T-helper 1 cell (primary cell): ENCODE measurements around the gene GPX3.

ENCODE experiments used
- DNase-seq, 5 donors: peaks; one replicate each; pipeline ENCODE4 v3.0.0-alpha.2; 2012 to 2020

The GPX3 gene

GRCh38 chr5:151014680-151015343 is 5.6 kb upstream of the GPX3 start:
- no peak for DNase-seq

DNA sequence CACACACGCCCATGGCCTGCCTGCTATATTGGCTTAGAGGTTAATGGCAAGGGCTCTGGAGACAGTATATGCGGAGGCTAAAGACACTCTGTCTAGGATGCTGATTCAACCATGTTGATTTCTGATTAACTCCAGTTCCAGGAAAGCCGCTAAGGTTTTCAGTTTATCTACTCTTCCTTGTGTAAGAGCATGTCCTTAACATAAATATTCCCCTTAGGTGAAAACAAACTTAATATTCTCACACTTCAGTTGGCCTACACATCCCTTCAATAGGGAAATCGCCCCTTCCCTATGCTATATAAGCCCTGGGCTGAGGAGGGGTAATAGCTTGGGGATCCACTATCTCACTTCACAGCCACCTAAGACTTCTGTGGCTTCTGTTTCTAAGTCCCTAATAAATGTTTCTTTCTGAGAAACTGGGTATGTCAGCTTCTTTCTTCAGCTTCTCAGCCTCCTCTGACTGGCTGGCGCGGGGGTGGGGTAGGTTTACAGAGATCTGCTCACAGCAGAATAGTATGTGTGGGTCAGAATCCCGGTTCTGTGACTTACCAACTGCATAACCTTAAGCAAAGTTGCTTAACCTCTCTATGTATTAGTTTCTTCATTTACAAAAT is 4.3 kb upstream of the GPX3 start:
- DNase-seq: no peak

DNA sequence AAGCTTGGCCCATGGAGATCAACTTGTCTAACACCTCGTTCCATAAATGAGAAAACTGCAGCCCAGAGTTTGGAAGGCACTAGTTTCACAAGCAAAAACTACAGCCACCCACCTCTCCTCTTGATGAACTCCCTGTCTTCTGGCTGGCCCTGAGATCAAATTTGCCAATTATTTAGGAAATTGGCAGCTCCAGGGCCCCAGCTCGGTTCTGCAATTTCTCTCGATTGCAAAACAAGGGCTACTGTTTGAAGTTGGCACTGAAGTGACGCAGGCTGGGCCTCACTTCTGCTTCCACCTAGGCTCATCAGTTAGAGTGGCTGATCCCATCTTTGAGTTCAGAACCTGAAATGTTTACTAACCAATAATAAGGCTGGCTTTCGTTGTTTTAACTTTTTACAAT is 3.7 kb upstream of the GPX3 start:
- no peak for DNase-seq

- DNase-seq: no peak
Observed at GRCh38 chr5:151017897-151018296, 2.5 kb upstream of the GPX3 start.

DNA sequence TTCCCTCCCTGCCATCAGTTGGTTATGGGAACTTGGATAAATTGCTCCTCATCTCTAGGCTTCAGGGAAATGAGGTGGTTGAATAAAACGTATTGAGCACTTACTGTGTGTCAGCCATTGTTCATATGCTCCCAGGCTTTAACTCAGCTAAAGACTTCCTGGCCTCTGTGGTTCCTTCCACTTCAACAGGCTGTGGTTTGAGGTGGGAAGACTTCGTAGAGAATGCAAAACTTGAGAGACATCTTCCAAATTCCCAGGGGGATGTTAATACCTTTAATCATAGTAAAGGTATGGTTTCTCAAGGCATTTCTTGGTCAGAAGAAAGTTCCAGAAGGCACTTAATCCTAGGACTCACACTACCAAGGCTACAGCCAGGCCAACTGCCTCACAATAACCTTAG is 1.5 kb upstream of the GPX3 start:
- no peak for DNase-seq

DNA sequence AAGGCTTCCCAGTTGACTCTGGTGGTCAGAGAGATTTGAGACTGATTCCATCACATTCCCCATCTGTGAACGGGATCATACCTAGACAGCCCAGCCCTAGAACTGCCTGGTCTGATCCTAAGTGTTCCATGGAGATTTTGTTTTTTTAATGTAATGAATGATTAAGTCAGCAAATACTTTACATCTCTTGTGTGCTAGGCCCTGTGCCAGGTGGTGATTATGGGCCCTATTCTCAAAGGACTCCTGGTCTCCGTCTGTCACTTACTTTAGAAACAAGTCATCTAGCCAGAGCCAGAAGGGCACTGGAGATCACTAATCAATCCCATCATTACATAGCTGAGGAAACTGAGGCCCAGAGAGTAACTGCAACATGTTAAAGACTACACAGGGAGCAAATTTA is 1.1 kb upstream of the GPX3 start:
- no peak for DNase-seq

DNA sequence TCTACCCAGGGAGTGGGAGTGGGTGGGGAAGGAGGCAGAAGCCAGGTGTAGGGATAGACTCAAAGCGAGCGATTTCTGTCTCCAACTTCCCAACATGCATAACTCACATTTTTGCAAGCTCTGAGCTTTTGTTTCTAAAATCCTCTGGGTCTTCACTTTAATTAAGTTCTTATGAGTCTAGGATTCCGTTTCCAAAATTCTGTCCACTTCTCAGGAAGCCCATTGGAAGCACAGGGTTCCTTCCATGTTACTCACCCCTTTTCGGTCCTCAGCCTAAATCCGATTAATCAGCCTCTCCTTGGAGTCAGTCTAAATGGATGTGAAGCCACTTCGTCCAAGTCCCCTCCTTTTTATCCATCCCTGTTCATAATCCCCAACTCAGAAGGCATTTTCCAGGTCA is 1.4 kb downstream of the GPX3 start:
- DNase-seq: no peak

- no peak for DNase-seq
Observed at GRCh38 chr5:151022511-151023018, 2.2 kb downstream of the GPX3 start.

DNA sequence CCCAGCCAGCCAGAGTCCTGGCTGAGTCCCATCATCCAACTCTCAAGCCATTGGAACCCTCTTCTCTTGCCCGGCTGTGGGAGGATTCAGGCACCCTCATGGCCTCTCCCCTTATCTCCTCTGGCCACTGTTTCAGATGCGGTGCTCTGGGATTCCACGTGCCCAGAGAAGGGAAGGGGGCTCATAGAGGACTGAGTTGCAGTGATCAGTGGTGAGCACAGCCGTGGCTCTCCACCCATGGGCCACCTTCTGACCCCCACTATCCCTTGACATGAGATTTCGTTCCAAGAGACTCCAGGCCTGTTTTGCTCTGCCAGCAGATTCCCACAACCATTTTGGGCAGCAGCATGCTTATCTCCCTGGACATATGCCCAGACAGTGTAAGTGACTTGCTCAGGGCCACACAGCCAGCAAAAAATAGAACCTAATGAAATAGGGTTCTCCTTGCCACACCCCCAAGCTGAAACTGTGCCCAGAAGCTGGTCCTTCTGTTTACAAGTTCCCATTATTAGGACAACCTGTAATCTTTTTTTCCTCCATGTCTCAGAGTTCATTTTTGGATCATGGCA is 2.7 kb downstream of the GPX3 start:
- DNase-seq: no peak

GRCh38 chr5:151023651-151024050 is 3.3 kb downstream of the GPX3 start:
- no peak for DNase-seq

- no peak for DNase-seq
Observed at GRCh38 chr5:151024440-151025249, 4.3 kb downstream of the GPX3 start.

DNA sequence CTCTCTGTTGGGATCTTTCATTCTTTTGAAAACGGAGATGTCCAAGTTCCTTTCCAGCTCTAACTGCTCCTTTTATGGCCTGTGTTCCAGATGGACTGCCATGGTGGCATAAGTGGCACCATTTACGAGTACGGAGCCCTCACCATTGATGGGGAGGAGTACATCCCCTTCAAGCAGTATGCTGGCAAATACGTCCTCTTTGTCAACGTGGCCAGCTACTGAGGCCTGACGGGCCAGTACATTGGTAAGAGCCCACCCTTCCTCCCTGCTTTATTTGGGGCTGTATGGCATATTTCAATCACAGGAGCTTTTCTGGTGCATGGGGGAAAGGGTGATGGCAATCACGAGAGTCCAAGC is 4.8 kb downstream of the GPX3 start:
- DNase-seq: no peak

- DNase-seq: no peak
Observed at GRCh38 chr5:151026088-151026487, 5.7 kb downstream of the GPX3 start.

- no peak for DNase-seq
Observed at GRCh38 chr5:151026679-151027078, 6.3 kb downstream of the GPX3 start.

DNA sequence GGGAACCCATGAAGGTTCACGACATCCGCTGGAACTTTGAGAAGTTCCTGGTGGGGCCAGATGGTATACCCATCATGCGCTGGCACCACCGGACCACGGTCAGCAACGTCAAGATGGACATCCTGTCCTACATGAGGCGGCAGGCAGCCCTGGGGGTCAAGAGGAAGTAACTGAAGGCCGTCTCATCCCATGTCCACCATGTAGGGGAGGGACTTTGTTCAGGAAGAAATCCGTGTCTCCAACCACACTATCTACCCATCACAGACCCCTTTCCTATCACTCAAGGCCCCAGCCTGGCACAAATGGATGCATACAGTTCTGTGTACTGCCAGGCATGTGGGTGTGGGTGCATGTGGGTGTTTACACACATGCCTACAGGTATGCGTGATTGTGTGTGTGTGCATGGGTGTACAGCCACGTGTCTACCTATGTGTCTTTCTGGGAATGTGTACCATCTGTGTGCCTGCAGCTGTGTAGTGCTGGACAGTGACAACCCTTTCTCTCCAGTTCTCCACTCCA is 7.6 kb downstream of the GPX3 start:
- no peak for DNase-seq

DNA sequence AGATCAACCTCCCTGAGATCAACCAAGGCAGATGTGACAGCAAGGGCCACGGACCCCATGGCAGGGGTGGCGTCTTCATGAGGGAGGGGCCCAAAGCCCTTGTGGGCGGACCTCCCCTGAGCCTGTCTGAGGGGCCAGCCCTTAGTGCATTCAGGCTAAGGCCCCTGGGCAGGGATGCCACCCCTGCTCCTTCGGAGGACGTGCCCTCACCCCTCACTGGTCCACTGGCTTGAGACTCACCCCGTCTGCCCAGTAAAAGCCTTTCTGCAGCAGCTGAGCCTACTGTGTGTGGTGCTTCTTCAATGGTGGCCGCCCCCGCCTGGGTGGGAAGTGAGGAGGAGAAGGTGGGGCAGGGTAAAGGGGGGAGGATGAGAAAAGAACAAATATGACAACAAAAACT is 8.3 kb downstream of the GPX3 start:
- DNase-seq: no peak

GRCh38 chr5:151029179-151030055 is 9.0 kb downstream of the GPX3 start:
- DNase-seq: no peak

- DNase-seq: no peak
Observed at GRCh38 chr5:151030056-151030336, 9.6 kb downstream of the GPX3 start.

- DNase-seq: no peak
Observed at GRCh38 chr5:151030379-151030778, 10.0 kb downstream of the GPX3 start.

GRCh38 chr5:151031554-151031953 is 11.2 kb downstream of the GPX3 start:
- DNase-seq: no peak

- no peak for DNase-seq
Observed at GRCh38 chr5:151033217-151033934, 13.0 kb downstream of the GPX3 start.
